ENCODE results near the gene MYO1H. TPM values are rescaled to one million over a fixed set of nuclear protein-coding genes. Genes with fewer than 3 reads are reported as not detected.

MYO1H gene
- total and polyA plus RNA-seq, 4 experiments from 2014 or later: not detected

Other genes with a start within 250 kb of the MYO1H start
- gene ACACB, start 231.3 kb upstream of the MYO1H start, total RNA-seq: 10 to 100 TPM; 46.7 to 47.1 TPM
- gene ACACB, start 231.3 kb upstream of the MYO1H start, polyA plus RNA-seq: 1 to 10 TPM in 1 of 2 donors, under 1 TPM in 1; 0.83 to 2.0 TPM
- gene FOXN4, start 38.6 kb upstream of the MYO1H start, total RNA-seq: not detected
- gene FOXN4, start 38.6 kb upstream of the MYO1H start, polyA plus RNA-seq: not detected
- gene KCTD10, start 129.4 kb downstream of the MYO1H start, total RNA-seq: 10 to 100 TPM; 29.2 to 31.9 TPM
- 10 to 100 TPM; 23.2 to 25.3 TPM for gene KCTD10, start 129.4 kb downstream of the MYO1H start, polyA plus RNA-seq
- 10 to 100 TPM; 55.8 to 58.1 TPM for gene UBE3B, start 129.7 kb downstream of the MYO1H start, total RNA-seq
- gene UBE3B, start 129.7 kb downstream of the MYO1H start, polyA plus RNA-seq: 10 to 100 TPM; 24.0 to 24.4 TPM
- gene MMAB, start 225.6 kb downstream of the MYO1H start, total RNA-seq: 10 to 100 TPM; 16.0 to 16.9 TPM
- 10 to 100 TPM; 17.2 to 30.2 TPM for gene MMAB, start 225.6 kb downstream of the MYO1H start, polyA plus RNA-seq
- 10 to 100 TPM; 10.0 to 11.0 TPM for gene MVK, start 225.9 kb downstream of the MYO1H start, total RNA-seq
- gene MVK, start 225.9 kb downstream of the MYO1H start, polyA plus RNA-seq: 1 to 10 TPM; 1.9 to 4.2 TPM